Measurements from ENCODE around the gene SLC35F3.
A peak's percentile ranks its signal among the peaks of the same experiment; 100 is the strongest.
"Not testable (repeated sequence)": the region's sequence is repeated elsewhere in the genome, so short reads cannot be mapped to it uniquely, and the experiment has no call there.

Gene SLC35F3

DNA sequence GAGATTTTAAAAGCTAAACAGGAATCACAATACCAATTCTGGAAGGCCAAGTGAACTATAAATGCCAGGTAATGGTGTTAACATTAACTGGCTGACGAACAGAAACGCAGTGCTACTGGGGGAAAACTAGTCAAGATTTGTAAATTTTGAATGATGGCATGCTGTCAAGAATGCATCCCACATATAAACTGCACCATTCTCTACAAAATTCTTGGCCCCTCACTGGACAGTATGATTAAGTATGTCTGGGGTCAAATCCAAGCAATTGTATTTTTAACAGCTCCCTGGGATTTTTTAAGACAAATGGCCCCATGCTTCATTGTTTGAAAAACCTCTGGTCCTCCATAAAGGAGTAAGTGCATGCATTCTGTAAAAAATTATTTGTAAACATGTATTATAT is 395.6 kb downstream of the SLC35F3 start:
- no peak for DNase-seq

DNA sequence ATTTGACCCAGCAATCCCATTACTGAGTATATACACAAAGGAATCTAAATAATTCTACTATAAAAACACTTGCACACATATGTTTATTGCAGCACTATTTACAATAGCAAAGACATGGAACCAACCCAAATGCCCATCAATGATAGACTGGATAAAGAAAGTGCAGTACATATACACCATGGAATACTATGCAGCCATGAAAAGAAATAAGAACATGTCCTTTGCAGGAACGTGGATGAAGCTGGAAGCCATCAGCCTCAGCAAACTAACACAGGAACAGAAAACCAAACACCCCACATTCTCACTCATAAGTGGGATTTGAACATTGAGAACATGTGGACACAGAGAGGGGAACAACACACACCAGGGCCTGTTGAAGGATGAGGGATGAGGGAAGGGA is 397.2 kb downstream of the SLC35F3 start:
- DNase-seq = not testable (repeated sequence)

DNA sequence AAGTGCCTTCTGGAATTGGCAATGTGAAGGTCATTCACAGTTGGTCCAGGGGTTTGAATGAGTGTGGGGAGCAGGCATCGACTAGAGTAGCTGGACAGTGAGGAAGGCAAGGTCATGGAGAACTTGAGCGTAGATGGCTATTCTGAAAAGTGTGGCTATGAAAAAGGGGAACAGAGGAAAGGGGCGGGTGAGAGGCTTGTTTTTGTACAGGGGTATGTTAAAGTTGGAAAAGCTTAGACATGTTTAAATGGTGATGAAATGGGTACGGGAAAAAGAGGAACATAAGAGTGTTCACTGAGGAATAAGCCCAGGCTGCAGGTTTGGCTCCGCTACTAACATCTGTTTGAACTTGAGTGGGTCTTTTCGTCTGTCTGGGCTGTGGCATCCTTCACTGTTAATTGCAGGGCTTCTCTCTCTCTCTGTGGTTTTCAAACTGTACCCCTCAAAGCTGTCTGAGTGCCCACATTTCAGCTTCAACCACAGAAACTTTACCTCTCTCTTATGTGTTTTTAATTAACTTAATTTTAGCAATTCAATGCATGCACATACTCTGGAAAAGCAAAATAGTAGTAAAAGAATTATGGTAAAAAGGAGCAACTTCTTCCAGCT is 398.0 kb downstream of the SLC35F3 start:
- DNase-seq = no peak

DNA sequence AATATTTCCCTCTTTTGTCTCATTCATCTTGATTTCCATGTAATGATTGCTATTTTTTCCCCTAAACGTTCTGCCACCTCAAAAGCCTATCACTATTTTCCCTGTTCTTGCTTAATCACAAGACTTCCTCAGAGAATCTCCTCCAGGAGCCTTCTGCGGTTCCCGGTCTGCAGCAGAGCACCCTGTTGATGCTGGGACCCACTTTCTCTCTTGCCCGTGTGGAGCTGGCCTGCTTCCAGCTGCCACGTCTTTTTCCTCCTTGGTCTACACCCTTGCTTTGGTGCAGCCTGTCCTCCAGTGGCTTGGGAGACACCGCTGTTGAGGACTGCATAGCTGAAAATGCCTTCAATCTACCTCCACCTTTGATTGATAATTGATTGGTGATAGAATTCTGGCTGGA is 398.8 kb downstream of the SLC35F3 start:
- no peak for DNase-seq

DNA sequence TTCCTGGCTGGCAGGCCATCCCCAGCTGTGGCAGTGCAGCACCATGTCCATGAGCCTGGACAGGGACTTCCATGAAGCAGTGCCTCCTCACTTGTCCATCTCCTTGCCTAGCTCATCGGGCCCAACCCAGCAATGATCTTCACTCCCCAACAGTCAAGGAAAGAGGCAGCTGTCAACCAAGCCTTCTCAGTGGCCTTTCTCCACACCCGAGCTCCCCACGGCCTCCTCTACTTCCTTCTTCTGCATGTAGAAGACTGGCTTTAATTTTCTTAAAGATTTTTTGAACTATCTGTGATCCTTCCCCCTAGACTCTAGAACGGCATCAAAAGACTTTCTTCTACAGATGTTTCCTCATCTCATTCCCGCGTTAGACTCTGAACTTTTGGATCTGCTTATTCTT is 403.2 kb downstream of the SLC35F3 start:
- no peak for DNase-seq

DNA sequence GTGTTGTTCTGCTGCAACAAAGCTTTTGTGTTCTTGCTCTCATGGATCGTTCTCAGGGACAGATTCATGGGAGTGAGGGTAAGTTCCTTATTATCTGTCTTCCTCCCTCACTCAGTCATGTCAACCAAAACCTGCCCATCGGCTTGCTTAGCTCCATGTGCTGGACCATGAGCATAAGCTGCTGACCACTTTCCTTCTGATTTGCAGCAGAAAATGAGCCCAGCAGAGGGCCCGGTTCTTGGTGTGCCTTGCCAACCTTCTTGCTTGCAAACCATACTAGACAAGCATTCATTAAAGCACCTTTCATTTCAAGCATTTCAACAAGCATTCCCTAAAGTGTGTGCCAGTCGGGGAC is 404.7 kb downstream of the SLC35F3 start:
- DNase-seq = no peak

DNA sequence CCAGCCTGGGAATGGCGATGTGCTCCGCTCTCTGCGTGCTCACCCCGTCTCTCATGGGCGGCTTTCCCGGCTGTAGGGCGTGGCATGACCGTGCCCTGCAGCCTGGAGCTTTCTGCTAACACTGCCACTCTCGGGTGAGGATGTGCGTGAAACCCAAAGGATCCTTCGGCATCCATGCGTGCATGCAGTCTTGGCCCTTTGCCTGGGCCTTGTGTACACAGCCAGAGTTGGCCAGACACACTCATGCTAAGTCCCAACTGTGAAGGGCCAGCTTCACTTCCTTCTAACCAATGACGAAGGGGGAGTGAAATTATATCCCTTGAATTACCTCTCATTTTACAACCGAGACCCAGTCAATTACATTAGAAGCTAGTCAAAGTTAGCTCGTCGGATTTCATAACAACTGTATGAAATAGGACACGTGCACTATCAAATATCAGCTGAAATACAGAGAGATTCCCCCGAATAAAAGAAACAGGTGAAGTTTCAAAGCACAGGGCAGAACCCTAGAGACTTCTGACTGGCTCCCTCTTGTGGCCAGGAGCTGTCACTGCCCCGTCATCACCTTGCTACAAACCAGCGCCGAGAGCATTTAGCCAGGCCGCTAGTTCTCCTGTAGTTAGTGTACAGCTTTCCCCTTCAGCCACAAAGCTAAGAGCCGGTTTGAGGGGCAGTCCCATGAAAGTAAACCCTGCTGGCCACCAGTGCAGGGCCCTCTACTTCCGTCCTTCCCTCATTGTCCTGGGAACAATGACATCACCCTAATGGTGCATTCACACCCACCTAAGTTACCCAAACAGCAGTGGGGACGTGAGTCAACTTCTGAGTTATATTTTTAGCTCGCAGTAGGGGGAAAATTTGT is 405.4 kb downstream of the SLC35F3 start:
- DNase-seq = peak; percentile 67

DNA sequence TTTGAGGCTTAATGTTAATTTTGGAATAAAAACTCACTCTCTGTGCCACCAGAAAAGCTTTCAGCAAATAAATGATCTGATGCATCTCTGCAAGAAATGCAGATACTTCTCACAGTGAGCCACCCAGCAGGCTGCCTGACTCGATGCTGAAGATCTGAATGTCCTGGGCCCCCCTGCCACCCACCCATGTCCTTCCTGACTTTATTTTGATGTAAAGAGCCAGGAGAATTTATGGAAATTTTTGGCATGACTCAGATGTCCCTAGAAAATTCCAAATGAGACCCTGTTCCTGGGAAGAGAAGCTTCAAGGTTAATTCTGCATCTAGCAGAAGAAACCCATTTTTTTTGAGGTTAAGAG is 406.0 kb downstream of the SLC35F3 start:
- DNase-seq = no peak

DNA sequence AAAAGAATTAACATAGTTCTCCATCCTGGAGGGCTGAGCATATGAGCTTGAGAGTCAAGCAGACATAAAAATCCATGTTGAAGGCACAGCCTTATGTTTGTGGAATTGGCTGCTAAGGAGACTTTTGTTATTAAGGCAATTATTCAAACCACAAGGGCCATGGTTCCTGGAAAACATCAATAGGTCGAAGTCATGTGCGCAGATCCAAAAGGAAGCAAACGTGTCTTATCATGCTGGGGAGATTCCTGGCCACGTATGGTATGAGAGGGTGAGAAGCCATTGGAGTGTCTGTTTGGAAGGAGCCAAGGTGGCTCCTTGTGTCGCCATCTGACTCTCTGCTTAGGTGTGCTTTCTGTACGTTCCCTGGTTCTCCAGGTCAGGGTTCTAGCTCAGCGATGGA is 406.9 kb downstream of the SLC35F3 start:
- DNase-seq = no peak

DNA sequence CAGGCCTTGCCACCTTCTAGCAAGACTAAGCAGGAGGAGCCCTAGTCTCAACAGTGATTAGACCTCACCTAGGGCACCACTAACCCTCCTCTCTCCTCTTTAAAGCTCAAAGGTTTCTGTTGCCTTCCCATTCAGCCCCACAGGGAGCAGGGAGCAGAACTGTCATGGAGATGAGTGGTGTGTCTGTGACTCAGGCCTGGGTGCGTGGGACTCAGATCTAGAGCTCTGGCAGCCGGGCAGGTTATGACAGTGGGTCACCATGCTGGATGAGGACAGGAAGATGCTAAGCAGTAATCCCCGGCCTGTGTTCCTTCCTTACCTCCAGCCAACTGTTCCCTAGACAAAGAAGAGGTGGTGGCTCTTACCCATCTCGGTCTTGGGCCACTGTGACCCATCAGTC is 408.7 kb downstream of the SLC35F3 start:
- no peak for DNase-seq

DNA sequence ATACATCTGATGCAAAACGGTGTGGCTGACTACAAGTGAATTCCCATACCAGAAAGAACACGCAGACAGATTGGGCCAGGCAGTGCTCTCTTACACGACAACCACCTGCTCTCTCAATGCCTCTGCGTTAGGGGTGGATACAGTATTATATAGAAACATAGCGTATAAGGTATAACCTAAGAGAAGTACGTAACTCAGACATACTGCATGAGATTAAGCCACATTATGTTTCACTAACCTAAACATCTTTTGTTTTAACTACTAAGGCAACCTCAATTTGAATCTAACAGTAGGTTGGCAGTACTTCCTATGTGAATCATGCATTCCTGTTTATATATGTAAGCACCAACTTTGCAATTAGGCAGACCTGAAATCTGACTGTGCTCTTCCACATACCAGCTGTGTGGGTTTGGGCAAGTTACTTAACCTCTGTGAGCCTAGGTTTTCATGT is 410.6 kb downstream of the SLC35F3 start:
- DNase-seq = no peak

DNA sequence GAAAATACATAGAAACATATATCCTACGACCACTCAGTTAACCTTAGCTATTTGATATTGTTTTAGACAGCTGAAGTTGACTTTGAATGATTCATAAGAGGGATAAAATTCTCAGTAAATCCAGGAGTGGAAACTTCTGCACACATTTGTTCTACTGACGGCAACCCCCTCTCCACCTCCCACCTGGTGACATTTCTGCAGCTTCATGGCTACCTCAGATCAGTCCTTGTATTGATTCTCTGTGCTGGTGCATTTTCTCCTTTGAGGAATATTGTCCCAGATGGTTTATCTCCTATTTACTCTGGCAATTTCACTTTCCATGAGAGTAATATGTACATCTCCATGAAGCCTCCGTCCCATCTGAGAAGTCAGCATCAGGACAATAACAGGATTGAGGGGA is 411.1 kb downstream of the SLC35F3 start:
- DNase-seq = no peak

DNA sequence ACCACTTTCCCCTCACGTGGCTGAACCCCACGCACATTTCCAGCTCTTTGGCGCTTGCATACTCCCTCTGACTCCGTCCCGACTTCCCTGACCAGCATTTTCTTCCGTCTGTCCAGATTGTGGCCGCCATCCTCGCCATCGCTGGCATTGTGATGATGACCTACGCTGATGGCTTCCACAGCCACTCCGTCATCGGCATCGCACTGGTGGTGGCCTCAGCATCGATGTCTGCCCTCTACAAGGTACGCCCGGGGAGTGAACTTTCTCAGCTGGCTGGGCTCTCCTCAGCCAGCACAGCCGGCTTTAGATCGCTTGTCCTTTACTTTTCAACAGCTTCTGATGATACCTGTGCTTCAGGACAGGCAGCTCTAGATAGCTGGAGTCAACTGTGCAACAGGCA is 412.0 kb downstream of the SLC35F3 start:
- DNase-seq = no peak

DNA sequence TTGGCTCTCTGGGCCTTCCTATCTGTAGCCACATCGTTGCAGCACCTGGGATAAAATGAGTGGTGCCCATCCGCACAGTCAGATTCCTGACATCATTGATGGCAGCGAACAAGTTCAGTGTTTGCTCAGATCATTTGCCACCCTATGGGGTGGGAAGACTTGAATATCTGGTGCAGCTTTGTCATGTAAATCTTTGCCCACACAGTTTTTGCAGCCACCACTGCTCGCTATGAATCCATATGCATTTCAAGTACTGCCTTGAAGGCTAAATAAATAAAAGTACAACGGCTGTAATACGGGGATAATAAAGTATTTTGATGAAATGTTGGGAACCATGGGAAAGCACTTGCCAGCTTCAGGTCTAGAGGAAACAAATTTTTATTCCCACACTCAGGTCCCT is 412.5 kb downstream of the SLC35F3 start:
- DNase-seq = no peak

DNA sequence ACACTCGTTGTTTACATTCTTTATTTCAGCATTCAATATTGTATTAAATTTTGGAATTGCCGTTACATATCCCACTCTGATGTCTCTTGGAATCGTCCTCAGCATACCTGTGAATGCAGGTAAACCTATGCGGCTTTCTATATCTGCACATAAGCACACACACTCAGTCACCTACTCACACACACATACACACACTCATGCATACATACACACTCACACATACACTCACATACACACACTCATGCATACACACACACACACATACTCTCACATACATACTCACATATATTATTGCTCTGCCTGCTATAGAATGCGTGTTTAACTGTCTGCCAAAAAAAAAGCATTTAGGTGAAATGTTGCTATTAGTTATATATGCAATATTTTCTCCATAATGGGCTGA is 415.6 kb downstream of the SLC35F3 start:
- no peak for DNase-seq

DNA sequence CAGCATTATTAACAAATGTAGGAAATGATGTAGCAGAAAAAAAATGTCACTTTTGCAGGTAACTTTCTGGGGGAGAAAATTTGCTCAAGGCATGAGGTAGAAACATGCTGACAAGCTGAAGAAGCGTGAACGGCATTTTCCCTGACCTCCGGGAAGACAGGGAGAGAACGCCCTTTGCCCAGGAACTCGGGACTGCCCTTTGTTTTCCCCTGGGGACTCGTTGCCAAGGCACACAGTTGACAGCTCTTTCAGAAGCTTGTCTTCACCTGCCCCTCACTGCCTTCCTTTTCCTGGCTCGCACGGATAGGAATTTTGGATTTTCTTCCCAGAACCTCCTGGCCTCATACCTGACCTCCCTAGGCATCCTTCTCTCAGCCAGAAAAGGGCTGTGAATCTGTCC is 416.1 kb downstream of the SLC35F3 start:
- DNase-seq = no peak

DNA sequence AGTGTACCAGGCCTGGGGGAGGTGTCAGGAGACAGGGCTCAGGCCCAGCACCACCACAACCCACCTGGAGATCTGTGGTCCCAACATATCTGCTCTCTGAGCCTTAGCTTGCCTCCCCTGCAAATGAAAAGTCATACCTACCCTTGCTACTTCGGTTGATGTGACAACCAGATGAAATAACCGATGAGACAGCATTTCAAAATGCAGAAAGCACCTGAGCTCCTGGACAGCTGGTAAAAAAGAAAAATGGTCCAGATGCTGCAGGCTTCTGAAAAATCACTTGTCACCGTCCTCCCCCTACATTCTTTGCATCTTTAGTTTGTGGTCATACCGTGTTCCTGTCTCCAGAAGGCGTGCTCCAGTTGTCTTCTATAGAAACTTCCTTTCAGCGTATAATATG is 416.8 kb downstream of the SLC35F3 start:
- no peak for DNase-seq

DNA sequence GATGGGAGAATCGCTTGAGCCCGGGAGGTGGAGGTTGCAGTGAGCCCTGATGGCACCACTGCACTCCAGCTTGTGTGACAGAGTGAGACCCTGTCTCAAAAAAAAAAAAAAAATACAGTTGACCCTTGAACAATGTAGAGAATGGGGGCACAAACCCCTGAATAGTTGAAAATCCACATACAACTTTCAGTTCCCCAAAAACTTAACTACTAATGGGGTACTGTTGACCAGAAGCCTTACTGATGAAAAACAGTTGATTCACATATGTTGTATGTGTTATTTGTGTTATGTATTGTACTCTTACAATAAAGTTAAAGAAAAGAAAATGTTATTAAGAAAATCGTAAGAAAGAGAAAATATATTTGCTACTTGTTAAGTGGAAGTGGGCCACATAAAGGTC is 417.6 kb downstream of the SLC35F3 start:
- no peak for DNase-seq

DNA sequence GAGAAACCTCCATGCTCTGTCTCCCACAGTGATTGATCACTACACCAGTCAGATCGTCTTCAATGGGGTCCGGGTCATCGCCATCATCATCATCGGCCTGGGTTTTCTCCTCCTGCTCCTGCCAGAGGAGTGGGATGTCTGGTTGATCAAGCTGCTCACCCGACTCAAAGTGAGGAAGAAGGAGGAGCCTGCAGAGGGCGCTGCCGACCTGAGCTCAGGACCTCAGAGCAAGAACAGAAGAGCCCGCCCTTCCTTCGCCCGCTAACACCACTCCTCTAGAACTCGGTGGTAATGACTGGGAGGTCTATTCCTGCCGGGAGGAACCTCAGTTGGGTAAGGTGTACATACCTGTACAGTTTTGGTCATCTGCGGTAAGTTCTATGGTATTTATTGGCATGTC is 418.5 kb downstream of the SLC35F3 start:
- DNase-seq = peak; percentile 62

DNA sequence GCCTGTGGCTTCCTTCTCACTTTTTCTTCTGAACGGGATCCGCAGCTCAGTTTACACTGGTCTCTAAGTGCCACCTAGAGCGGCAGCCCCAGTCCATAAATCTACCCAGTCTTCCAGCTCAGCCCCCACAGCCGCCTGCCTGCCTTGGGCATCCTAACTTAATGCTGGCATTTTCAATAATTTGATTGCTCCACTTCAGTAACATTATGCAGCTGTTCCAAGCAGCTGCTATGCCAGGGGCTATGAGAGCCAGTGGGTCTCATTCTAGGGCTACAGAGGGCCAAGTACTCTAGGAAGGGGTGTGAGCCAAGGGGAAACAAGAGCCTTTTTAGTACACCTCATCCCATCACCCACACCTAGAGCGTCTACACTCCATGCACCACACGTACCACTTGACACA is 420.3 kb downstream of the SLC35F3 start:
- DNase-seq = no peak

DNA sequence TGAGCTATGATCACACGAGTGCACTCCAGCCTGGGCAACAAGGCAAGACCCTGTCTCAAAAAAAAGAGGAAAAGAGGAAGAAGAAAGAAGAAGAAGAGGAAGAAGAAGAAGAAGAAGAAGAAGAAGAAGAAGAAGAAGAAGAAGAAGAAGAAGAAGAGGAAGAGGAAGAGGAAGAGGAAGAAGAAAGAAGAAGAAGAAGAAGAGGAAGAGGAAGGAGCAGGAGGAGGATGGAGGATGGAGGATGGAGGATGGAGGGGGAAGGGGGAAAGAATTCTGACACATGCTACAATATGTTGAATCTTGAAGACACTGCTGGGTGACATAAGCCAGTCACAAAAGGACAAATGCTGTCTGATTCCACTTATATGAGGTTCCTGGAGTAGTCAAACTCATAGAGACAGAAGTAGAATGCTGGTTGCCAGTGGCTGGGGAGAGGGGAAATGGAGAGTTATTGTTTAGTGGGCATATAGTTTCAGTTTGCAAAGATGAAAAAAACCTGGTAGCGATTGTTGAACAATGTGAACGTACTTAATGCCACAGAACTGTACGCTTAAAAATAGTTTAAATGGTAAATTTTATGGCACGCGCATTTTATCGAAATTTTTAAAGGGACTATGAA is 421.5 kb downstream of the SLC35F3 start:
- no peak for DNase-seq

DNA sequence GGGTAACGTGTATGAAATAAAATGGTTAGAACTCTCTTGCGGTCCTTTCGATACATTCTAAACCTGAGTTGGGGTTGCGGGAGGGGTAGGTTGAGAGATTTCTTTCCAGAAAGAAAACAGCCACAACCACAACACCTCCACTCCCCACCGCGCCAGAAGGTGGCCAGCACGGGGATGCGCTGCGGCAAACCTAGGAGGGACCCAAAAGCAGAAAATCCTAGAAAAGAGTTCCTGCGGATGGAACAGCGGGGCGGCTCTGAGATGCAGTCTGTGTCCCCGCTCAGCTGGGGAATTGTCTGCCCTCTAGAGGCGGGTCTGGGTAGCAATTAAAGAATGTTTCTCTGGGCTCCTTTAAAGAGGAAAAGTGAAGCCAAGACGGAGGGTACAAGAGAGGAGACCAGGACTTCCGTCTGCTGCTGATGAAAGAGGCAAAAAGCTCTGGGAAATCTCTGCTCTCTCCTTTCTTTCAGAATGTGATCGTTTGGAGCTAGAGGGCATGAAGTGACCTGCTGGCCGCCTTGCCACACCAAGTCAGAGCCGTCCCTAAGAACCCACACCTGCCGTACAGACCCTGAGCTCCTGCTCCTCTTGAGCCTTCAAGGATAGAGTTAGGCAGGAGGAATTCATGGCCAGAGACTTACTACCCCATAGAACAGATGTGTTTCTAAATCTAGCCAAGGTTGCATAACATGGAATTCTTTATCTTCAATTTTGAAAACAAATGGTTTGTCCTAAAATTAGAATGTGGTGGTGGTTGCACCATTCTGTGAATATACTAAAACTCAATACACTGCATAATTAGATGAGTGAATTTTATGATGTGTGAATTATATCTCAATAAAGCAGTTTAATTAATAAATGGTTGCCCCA is 422.3 kb downstream of the SLC35F3 start:
- DNase-seq = peak; percentile 60

DNA sequence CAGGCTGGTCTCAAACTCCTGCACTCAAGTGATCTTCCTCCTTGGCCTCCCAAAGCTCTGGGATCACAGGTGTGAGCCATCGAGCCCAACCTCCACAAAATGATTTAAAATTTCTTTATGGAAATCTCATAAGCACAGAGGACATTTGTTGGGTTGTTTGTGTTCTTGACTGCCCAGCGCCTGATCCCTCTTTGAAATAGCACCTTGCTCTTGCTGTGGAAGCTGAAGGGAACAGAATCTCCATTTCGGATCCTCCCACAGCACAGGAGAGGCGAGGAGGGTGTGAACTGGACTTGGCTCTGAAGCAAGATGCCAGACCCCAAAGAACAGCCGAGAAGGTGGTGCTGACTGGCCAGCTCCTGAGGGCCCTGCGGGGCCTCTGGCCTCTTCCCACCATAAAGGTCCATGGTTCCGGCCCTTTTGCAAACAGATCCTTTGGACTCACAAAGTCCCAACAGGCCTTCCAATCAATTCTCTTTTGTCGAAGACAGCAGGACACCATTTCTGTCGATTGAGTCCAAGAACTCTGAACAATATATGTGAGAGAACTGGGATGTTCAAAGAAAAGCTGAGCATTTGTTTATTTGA is 423.2 kb downstream of the SLC35F3 start:
- DNase-seq = no peak

Measured in activated T-cell treated with anti-CD3 and anti-CD28 coated beads, Interleukin-2, amount 50 U/mL, for 1 hour (primary cell).